ENCODE results near the gene AHCYL1. TPM values are rescaled to one million over a fixed set of nuclear protein-coding genes. Genes with fewer than 3 reads are reported as not detected.

AHCYL1 gene
- total RNA-seq, 2 experiments from 2014 or later = 67.9 to 68.6 TPM

GRCh38 chr1:110051262-110051648 lies 66.7 kb downstream of the AHCYL1 start:
- Mint-ChIP-seq H3K36me3 (peaks cover 19% of the 10 kb centered on the region), H3K4me3 (no peak overlapping the region), H3K27me3 (no peaks in the 10 kb centered on the region), H3K9me3 (no peaks in the 10 kb centered on the region), H3K27ac (no peak overlapping the region), H3K4me1 (no peaks in the 10 kb centered on the region)
- no peak for DNase-seq

GRCh38 chr1:110053552-110054428 lies 69.2 kb downstream of the AHCYL1 start:
- no peak overlapping the region for H3K27ac Mint-ChIP-seq
- H3K4me3 Mint-ChIP-seq = no peak overlapping the region
- H3K27me3 Mint-ChIP-seq = no peaks in the 10 kb centered on the region
- DNase-seq = peak; percentile 60
- peaks cover 12% of the 10 kb centered on the region for H3K36me3 Mint-ChIP-seq
- no peaks in the 10 kb centered on the region for H3K9me3 Mint-ChIP-seq
- no peaks in the 10 kb centered on the region for H3K4me1 Mint-ChIP-seq

- Mint-ChIP-seq H3K9me3 (no peaks in the 10 kb centered on the region), H3K36me3 (peaks cover 16% of the 10 kb centered on the region), H3K4me3 (no peak overlapping the region), H3K27me3 (no peaks in the 10 kb centered on the region), H3K27ac (no peak overlapping the region), H3K4me1 (peaks cover 1% of the 10 kb centered on the region)
- no peak for DNase-seq
These were observed 71.1 kb downstream of the AHCYL1 start for GRCh38 chr1:110055493-110056284.

- Mint-ChIP-seq H3K36me3 (peaks cover 16% of the 10 kb centered on the region), H3K27ac (no peak overlapping the region), H3K4me1 (peaks cover 1% of the 10 kb centered on the region), H3K27me3 (no peaks in the 10 kb centered on the region), H3K9me3 (no peaks in the 10 kb centered on the region), H3K4me3 (no peak overlapping the region)
- DNase-seq = no peak
These were observed 71.7 kb downstream of the AHCYL1 start for GRCh38 chr1:110056285-110056683.

- Mint-ChIP-seq H3K4me3 (no peak overlapping the region), H3K4me1 (peaks cover 1% of the 10 kb centered on the region), H3K27ac (no peak overlapping the region), H3K36me3 (peaks cover 16% of the 10 kb centered on the region), H3K27me3 (no peaks in the 10 kb centered on the region), H3K9me3 (no peaks in the 10 kb centered on the region)
- DNase-seq = no peak
These were observed 72.2 kb downstream of the AHCYL1 start for GRCh38 chr1:110056776-110057175.

GRCh38 chr1:110057963-110058518 lies 73.5 kb downstream of the AHCYL1 start:
- H3K36me3 Mint-ChIP-seq = peaks cover 15% of the 10 kb centered on the region
- no peaks in the 10 kb centered on the region for H3K9me3 Mint-ChIP-seq

GRCh38 chr1:110058591-110058990 lies 74.0 kb downstream of the AHCYL1 start:
- peaks cover 1% of the 10 kb centered on the region for H3K4me1 Mint-ChIP-seq
- peaks cover 13% of the 10 kb centered on the region for H3K36me3 Mint-ChIP-seq
- no peak for DNase-seq
- H3K27me3 Mint-ChIP-seq = no peaks in the 10 kb centered on the region
- no peak overlapping the region for H3K27ac Mint-ChIP-seq
- H3K9me3 Mint-ChIP-seq = no peaks in the 10 kb centered on the region
- H3K4me3 Mint-ChIP-seq = no peak overlapping the region

More at GRCh38 chr1:110057963-110058518, 73.5 kb downstream of the AHCYL1 start:
- DNase-seq = no peak
- no peak overlapping the region for H3K4me3 Mint-ChIP-seq
- no peak overlapping the region for H3K27ac Mint-ChIP-seq
- no peaks in the 10 kb centered on the region for H3K27me3 Mint-ChIP-seq
- H3K4me1 Mint-ChIP-seq = peaks cover 1% of the 10 kb centered on the region

GRCh38 chr1:110059133-110059863 lies 74.7 kb downstream of the AHCYL1 start:
- Mint-ChIP-seq H3K27me3 (no peaks in the 10 kb centered on the region), H3K27ac (no peak overlapping the region), H3K4me3 (no peak overlapping the region), H3K36me3 (peaks cover 7% of the 10 kb centered on the region), H3K9me3 (no peaks in the 10 kb centered on the region), H3K4me1 (peaks cover 1% of the 10 kb centered on the region)
- DNase-seq = no peak

- no peaks in the 10 kb centered on the region for H3K9me3 Mint-ChIP-seq
- H3K4me3 Mint-ChIP-seq = no peak overlapping the region
- H3K27me3 Mint-ChIP-seq = no peaks in the 10 kb centered on the region
- peaks cover 1% of the 10 kb centered on the region for H3K4me1 Mint-ChIP-seq
- H3K36me3 Mint-ChIP-seq = peaks cover 6% of the 10 kb centered on the region
- peak; percentile 75 for DNase-seq
- H3K27ac Mint-ChIP-seq = no peak overlapping the region
These were observed 75.6 kb downstream of the AHCYL1 start for GRCh38 chr1:110060034-110060661.

GRCh38 chr1:110060662-110061060 lies 76.1 kb downstream of the AHCYL1 start:
- Mint-ChIP-seq H3K9me3 (no peaks in the 10 kb centered on the region), H3K36me3 (peaks cover 6% of the 10 kb centered on the region), H3K27ac (no peak overlapping the region), H3K27me3 (no peaks in the 10 kb centered on the region), H3K4me3 (no peak overlapping the region), H3K4me1 (peaks cover 1% of the 10 kb centered on the region)
- DNase-seq = no peak

- Mint-ChIP-seq H3K36me3 (peaks cover 6% of the 10 kb centered on the region), H3K27ac (no peak overlapping the region), H3K4me1 (peaks cover 1% of the 10 kb centered on the region), H3K4me3 (no peak overlapping the region), H3K9me3 (no peaks in the 10 kb centered on the region), H3K27me3 (peaks cover 2% of the 10 kb centered on the region)
- no peak for DNase-seq
These were observed 76.8 kb downstream of the AHCYL1 start for GRCh38 chr1:110061341-110061740.

- H3K27me3 Mint-ChIP-seq = peaks cover 15% of the 10 kb centered on the region
These were observed 78.0 kb downstream of the AHCYL1 start for GRCh38 chr1:110062612-110063011.

GRCh38 chr1:110063781-110064180 lies 79.2 kb downstream of the AHCYL1 start:
- no peaks in the 10 kb centered on the region for H3K9me3 Mint-ChIP-seq
- peaks cover 27% of the 10 kb centered on the region for H3K27me3 Mint-ChIP-seq
- no peak overlapping the region for H3K27ac Mint-ChIP-seq
- H3K4me1 Mint-ChIP-seq = peaks cover 6% of the 10 kb centered on the region
- no peak overlapping the region for H3K4me3 Mint-ChIP-seq
- no peak for DNase-seq
- H3K36me3 Mint-ChIP-seq = peaks cover 5% of the 10 kb centered on the region

More at GRCh38 chr1:110062612-110063011, 78.0 kb downstream of the AHCYL1 start:
- peaks cover 5% of the 10 kb centered on the region for H3K36me3 Mint-ChIP-seq
- no peak overlapping the region for H3K27ac Mint-ChIP-seq
- no peaks in the 10 kb centered on the region for H3K9me3 Mint-ChIP-seq
- no peak for DNase-seq
- no peak overlapping the region for H3K4me3 Mint-ChIP-seq
- peaks cover 1% of the 10 kb centered on the region for H3K4me1 Mint-ChIP-seq

GRCh38 chr1:110064576-110065337 lies 80.2 kb downstream of the AHCYL1 start:
- peaks cover 5% of the 10 kb centered on the region for H3K36me3 Mint-ChIP-seq
- no peaks in the 10 kb centered on the region for H3K9me3 Mint-ChIP-seq
- H3K27ac Mint-ChIP-seq = no peak overlapping the region
- H3K4me1 Mint-ChIP-seq = peaks cover 6% of the 10 kb centered on the region
- peaks cover 37% of the 10 kb centered on the region for H3K27me3 Mint-ChIP-seq
- no peak overlapping the region for H3K4me3 Mint-ChIP-seq
- DNase-seq = no peak
